GM21447 (cell line): Measurements from ENCODE around the gene SPIN3.
"Not testable (repeated sequence)": the region's sequence is repeated elsewhere in the genome, so short reads cannot be mapped to it uniquely, and the experiment has no call there.

Experiments
- ATAC-seq: cut with Tn5 transposase; IDR thresholded peaks from one replicate; pipeline ENCODE4 v1.9.1; 2021; ENCODE audit not compliant: unreplicated experiment

The SPIN3 gene

DNA sequence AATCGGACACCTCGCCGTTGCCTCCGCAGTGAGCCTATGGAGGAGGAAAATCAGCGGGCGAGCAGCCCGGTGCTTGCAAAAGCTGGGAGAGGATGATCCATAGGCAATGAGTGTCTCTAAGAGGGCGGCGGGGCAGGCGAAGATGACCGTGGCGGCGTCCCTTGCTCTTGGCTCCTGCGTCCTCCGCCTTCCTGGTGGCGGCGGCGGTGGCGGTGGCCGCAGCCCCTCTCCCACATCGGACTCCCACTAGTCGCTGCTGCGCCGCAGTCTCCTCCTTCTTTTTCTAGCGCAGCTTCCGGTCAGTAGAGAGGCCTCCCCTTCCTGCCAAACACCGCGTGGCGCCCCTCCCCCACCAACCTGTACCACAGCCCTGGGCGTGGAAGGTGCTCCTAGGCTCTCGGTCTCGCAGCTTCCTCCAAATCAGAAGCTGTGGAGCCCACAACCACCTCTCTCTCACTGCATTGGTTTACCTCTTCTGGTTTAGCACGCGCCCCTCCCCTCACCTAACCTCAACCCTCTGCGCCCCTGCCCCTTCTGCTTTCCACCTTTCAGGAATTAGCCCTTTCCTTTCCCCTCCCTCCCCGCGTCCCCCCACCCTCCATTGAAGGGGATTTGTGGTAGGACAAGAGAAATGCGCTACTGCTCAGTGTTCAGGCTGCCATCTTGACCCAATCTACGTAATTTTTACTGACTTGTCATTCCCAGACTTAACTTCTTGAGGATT lies at the start of gene SPIN3:
SPIN3 (minus strand) TSS at position 271 of the 724 bp plus-strand sequence. CDS start 594 bp downstream, outside the sequence.
- peak; percentile 99 for ATAC-seq

GRCh38 chrX:57044245-57044644 lies 48.9 kb upstream of the SPIN3 start:
- no peak for ATAC-seq

GRCh38 chrX:57037265-57037664 lies 41.9 kb upstream of the SPIN3 start:
- ATAC-seq = not testable (repeated sequence)

- no peak for ATAC-seq
These were observed 718 bp downstream of the SPIN3 start for GRCh38 chrX:56994375-56995270.

DNA sequence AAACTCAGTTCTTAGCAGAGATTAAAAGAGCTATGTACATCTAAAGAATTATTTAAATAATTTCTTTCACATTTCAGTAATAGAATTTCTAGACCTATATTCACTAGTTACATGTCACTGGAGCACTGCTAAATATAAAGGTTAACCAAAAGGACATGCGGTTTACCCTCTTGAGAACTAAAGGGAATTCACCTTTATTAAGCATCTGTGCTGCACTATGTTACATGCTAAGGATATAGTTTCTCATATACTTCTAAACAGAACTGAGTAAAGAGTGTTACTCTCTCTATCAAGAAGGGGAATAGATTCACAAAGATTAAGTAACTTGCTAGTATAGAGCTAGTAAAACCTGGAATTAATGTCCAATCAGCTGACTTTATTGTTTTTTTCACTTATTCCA lies 7.6 kb downstream of the SPIN3 start:
- no peak for ATAC-seq

DNA sequence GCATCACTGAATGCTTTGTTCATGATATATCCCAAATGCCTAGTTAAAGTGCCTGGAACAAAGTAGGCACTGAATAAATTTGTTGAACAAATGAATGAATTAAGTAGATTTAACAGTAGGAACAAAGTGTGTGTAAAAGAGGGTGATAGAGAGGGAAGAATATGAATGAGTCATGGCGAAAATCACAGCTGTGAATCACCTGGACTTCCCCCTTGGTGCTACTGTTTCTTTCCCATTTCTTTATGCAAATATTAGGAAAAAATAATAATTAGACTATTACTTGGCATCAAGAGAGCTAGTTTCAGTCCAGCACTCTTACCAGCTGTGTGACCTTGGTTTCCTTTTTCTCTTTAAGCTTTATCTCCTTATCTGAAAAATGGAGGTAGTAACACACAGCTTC lies 9.2 kb downstream of the SPIN3 start:
- ATAC-seq = peak; percentile 57

DNA sequence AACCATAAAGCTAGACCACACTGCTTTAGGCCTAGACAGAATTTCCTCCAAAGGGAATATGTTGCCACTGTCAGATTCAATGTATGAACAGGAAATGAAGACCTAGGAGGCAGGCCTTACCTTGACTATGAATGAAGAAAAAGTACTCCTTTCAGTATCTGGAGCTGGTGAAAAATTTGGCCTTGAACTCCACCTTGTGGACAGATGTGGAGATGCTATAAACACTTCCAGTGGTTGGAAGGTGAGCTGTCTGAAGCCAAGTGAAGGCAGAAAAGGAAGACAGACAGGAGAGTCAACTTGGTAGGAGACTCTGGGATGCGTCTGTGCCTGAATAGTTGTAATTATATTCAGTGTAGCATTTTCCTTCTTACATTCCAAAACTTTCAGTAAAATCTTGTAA lies 17.2 kb downstream of the SPIN3 start:
- peak; percentile 90 for ATAC-seq

DNA sequence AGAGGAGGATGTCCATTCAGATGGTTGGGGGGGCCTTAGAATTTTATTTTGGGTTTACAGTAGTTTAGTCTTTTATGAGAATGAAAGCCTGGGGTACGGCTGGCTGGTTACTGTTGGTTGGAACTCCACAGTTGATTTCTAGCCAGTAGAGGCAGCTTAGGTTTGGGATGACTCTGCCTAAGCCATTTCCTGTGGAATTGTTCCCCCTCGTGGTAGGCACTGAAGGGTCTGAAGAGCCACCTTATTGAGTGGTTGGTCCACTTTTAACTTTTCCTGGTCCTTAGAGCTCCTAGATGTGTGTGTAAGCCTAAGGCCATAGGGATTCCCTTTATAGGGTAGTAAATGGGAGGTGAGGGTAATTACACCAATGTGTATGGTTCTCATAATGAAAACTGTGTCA lies 19.7 kb downstream of the SPIN3 start:
- ATAC-seq = no peak

GRCh38 chrX:56974408-56974807 lies 20.9 kb downstream of the SPIN3 start:
- no peak for ATAC-seq

DNA sequence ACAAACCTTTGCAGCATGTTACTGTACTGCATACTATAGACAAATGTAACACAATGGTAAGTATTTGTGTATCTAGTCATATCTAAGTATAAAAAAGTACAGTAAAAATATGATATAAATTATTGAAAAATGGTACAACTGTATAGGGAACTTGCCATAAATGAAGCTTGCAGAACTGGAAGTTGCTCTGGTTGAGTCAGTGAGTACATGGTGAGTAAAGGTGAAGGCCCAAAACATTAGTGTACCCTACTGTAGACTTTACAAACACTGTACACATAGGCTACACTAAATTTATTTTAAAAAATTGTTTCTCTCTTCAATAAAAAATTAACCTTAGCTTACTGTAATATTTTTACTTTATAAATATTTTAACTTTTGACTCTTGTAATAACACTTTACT lies 25.8 kb downstream of the SPIN3 start:
- ATAC-seq = no peak

GRCh38 chrX:56968980-56969379 lies 26.4 kb downstream of the SPIN3 start:
- ATAC-seq = no peak

DNA sequence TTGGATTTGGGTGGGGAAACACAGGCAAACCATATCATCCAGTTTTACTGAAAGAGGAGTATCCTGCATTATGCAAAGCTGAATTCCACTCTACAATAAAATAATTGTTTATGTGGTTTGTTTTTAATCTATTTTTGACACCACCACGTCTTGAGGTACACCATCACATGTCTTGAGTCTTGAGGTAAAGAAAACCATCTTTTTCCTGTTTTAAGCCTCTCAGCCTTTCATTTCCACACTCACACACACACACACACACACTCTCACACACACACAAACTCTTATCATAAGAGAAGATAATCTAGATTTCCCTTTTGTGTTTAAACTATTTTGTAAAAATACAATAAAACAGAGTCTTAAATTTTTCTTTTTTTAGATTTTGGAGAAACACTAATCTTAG lies 32.0 kb downstream of the SPIN3 start:
- ATAC-seq = no peak

DNA sequence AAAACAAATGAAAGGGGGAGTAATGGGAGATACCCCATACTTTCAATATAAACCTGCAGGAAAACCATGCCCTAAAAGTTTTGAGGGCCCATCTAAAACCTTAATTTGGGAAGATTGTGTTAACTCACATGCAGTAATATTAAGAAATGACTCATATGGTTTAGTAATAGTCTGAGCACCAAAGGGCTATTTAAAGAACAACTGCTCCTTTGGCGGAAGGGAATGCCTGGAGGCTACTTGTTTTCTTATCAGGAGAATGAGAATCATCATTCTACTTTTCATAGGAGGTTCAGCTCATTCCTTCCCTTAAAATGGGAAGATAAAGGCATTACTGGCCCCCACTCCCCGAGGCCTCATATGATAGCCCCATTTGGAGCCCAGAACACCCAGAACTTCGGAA lies 47.6 kb downstream of the SPIN3 start:
- no peak for ATAC-seq

DNA sequence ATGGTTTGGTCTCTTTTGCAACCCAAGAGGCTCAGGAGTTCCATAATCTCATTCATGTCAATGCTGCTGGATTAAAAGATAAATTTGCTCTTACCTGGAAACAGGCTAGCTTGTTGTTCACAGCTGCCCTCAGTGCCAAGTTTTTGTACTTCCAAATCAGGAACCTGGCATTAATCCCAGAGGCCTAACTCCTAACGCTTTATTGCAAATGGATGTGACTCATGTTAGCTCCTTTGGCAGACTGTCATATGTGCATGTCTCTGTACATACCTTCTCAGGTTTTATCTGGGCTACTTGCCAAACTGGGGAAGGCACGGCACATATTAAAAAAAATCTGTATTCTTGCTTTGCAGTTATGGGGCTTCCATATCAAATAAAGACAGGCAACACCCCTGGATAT lies 49.1 kb downstream of the SPIN3 start:
- ATAC-seq = not testable (repeated sequence)

GRCh38 chrX:56945226-56945625 lies 50.1 kb downstream of the SPIN3 start:
- not testable (repeated sequence) for ATAC-seq

GRCh38 chrX:56943264-56943663 lies 52.1 kb downstream of the SPIN3 start:
- no peak for ATAC-seq
